Measurements from ENCODE around the gene SLC9A9.

DNA sequence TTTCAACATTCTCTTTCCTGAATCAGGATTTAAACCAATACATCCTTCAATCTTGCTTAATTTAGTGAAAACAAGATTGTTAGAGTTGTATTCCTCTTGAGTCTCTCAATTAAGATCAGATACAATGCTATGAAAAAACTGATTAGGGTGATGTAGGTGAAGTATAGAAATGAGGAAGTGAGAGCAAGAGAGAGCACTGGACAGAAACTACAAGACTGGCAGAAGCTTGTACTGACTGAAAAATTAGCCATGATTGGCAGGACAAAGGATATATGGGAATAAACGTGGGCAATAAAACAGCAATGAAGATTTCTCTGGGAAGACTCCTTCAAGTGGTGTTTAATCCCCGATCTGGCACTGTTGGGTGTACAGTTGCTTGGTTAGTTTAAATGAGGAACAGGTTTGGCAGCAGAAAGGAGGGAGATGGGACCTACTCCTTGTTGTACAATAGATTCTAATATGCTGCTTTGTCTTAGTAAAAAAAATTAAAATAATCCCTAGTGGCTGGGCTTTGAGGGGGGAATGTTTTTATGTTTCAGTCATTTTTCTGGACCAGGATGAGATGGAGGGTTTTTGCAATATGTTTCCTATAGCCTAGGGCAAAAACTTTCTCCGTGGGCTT, 252.7 kb downstream of the SLC9A9 start:
- TF ChIP-seq, protein P1, sequence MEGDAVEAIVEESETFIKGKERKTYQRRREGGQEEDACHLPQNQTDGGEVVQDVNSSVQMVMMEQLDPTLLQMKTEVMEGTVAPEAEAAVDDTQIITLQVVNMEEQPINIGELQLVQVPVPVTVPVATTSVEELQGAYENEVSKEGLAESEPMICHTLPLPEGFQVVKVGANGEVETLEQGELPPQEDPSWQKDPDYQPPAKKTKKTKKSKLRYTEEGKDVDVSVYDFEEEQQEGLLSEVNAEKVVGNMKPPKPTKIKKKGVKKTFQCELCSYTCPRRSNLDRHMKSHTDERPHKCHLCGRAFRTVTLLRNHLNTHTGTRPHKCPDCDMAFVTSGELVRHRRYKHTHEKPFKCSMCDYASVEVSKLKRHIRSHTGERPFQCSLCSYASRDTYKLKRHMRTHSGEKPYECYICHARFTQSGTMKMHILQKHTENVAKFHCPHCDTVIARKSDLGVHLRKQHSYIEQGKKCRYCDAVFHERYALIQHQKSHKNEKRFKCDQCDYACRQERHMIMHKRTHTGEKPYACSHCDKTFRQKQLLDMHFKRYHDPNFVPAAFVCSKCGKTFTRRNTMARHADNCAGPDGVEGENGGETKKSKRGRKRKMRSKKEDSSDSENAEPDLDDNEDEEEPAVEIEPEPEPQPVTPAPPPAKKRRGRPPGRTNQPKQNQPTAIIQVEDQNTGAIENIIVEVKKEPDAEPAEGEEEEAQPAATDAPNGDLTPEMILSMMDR (IDR thresholded peaks at IDR 0.05), result no peak
- no peak for TF ChIP-seq POLR2A (IDR thresholded peaks at IDR 0.05)

All from right lobe of liver (tissue), 4 donors.